ENCODE measurements around the gene LRRC26.
"Not testable (repeated sequence)": the region's sequence is repeated elsewhere in the genome, so short reads cannot be mapped to it uniquely, and the experiment has no call there.

Gene LRRC26

GRCh38 chr9:137149363-137149762, 20.5 kb downstream of the LRRC26 start:
- no peak for DNase-seq

- no peak for DNase-seq
Observed at GRCh38 chr9:137148661-137149060, 21.2 kb downstream of the LRRC26 start.

- DNase-seq: no peak
Observed at GRCh38 chr9:137148242-137148641, 21.6 kb downstream of the LRRC26 start.

GRCh38 chr9:137147793-137148160, 22.1 kb downstream of the LRRC26 start:
- DNase-seq: no peak

- DNase-seq: no peak
Observed at GRCh38 chr9:137147091-137147792, 22.6 kb downstream of the LRRC26 start.

GRCh38 chr9:137146527-137146918, 23.3 kb downstream of the LRRC26 start:
- no peak for DNase-seq

GRCh38 chr9:137145731-137146526, 23.9 kb downstream of the LRRC26 start:
- DNase-seq: no peak

- no peak for DNase-seq
Observed at GRCh38 chr9:137143459-137143858, 26.4 kb downstream of the LRRC26 start.

- DNase-seq: no peak
Observed at GRCh38 chr9:137141976-137142936, 27.6 kb downstream of the LRRC26 start.

- DNase-seq: no peak
Observed at GRCh38 chr9:137141050-137141810, 28.6 kb downstream of the LRRC26 start.

GRCh38 chr9:137140151-137141012, 29.5 kb downstream of the LRRC26 start:
- DNase-seq: no peak

GRCh38 chr9:137139468-137140150, 30.2 kb downstream of the LRRC26 start:
- no peak for DNase-seq

- no peak for DNase-seq
Observed at GRCh38 chr9:137138722-137139467, 31.0 kb downstream of the LRRC26 start, which contains the start of gene GRIN1. Gene GRIN1, plus strand, starts transcription at chr9:137139154. Its CDS starts 333 bp downstream, at chr9:137139487.

- no peak for DNase-seq
Observed at GRCh38 chr9:137138058-137138721, 31.7 kb downstream of the LRRC26 start.

- DNase-seq: no peak
Observed at GRCh38 chr9:137136881-137137607, 32.8 kb downstream of the LRRC26 start.

GRCh38 chr9:137136261-137136880, 33.5 kb downstream of the LRRC26 start:
- no peak for DNase-seq

GRCh38 chr9:137135154-137135553, 34.7 kb downstream of the LRRC26 start:
- DNase-seq: not testable (repeated sequence)

- DNase-seq: no peak
Observed at GRCh38 chr9:137134191-137134590, 35.7 kb downstream of the LRRC26 start.
